Panc1 (cell line): ENCODE data around the gene IRF2. TPM values are rescaled to one million over a fixed set of nuclear protein-coding genes. Genes with fewer than 3 reads are reported as not detected.

Source experiments
- ATAC-seq: fragments of 200-7000 bp; cut with Tn5 transposase; 2 replicates; pipeline ENCODE4 v1.9.1; 2020; ENCODE audit warnings: mild to moderate bottlenecking, moderate library complexity
- BruUV-seq: library from RNA; stranded (reverse); fragments of 400-500 nt; replicated peaks from 2 replicates; lab custom pipeline; 2021; lab: Mats Ljungman, UMichigan
- CTCF ChIA-PET: fragments of 300-600 bp; sonication (Branson Sonifier 250); formaldehyde crosslinking; loops from one replicate; lab custom pipeline; 2022; ENCODE audit warnings: antibody characterized with exemption; lab: Charles Lee
- POLR2A ChIA-PET: fragments of 300-600 bp; sonication (Branson Sonifier 250); formaldehyde crosslinking; loops from one replicate; lab custom pipeline; 2022; ENCODE audit warnings: antibody characterized with exemption; lab: Charles Lee
- DNase-seq: peaks from one replicate; pipeline ENCODE4 v3.0.0-alpha.2; 2010; ENCODE audit warnings: low read depth, low spot score
- H3K27ac ChIP-seq: 2 replicates; pipeline ENCODE4 v1.5.1; 2011; ENCODE audit warnings: mild to moderate bottlenecking, low read length, inconsistent platforms
- H3K27me3 ChIP-seq: fragments of 200-500 bp; sonication (Bioruptor generic); 2 replicates; pipeline ENCODE4 v1.6.0; 2014; ENCODE audit warnings: low read length, inconsistent platforms; ENCODE audit not compliant: control insufficient read depth, insufficient read depth
- H3K36me3 ChIP-seq: fragments of 200-500 bp; sonication (Bioruptor generic); 2 replicates; pipeline ENCODE4 v1.5.1; 2014; ENCODE audit warnings: inconsistent platforms, mild to moderate bottlenecking, low read length, moderate library complexity; ENCODE audit not compliant: control insufficient read depth, insufficient read depth
- H3K4me1 ChIP-seq: 2 replicates; pipeline ENCODE4 v1.5.1; 2011; ENCODE audit warnings: inconsistent platforms, mild to moderate bottlenecking, low read length, moderate library complexity; ENCODE audit not compliant: control insufficient read depth, insufficient read depth
- H3K4me3 ChIP-seq, 2 experiments: 2 replicates each; pipeline ENCODE4 v1.5.1; 2011 to 2012; ENCODE audit warnings: low read depth in 2 of 2, low read length in 2 of 2, mild to moderate bottlenecking in 2 of 2, inconsistent platforms in 1 of 2, moderate library complexity in 1 of 2
- H3K9me3 ChIP-seq: fragments of 200-500 bp; sonication (Bioruptor generic); 2 replicates; pipeline ENCODE4 v1.5.1; 2014; ENCODE audit warnings: low read depth, mild to moderate bottlenecking, inconsistent platforms, low read length, moderate library complexity; ENCODE audit not compliant: control insufficient read depth, insufficient read depth
- CTCF ChIP-seq: fragments of 450-650 bp; IDR thresholded peaks from 2 replicates; pipeline ENCODE4 v1.5.1; 2017; ENCODE audit warnings: mild to moderate bottlenecking
- POLR2AphosphoS5 ChIP-seq: IDR thresholded peaks from 2 replicates; pipeline ENCODE4 v1.6.1; 2012; ENCODE audit warnings: mild to moderate bottlenecking, low read depth, low read length, moderate library complexity
- REST ChIP-seq, 2 experiments: IDR thresholded peaks; 2 replicates each; pipeline ENCODE4 v1.6.1; 2011 to 2012; ENCODE audit warnings: low read depth in 2 of 2, control low read depth in 1 of 2, low read length in 1 of 2, mild to moderate bottlenecking in 1 of 2, moderate library complexity in 1 of 2; ENCODE audit not compliant: insufficient read depth in 1 of 2
- SIN3A ChIP-seq: IDR thresholded peaks from 2 replicates; pipeline ENCODE4 v1.6.1; 2012; ENCODE audit warnings: low read depth, mild to moderate bottlenecking, low read length, moderate library complexity, borderline replicate concordance; ENCODE audit not compliant: insufficient read depth
- TCF7L2 ChIP-seq: IDR thresholded peaks from 2 replicates; pipeline ENCODE4 v1.6.1; 2011; ENCODE audit warnings: mild to moderate bottlenecking, low read depth, low read length, inconsistent platforms
- in situ Hi-C: cut with HindIII; loops from 2 replicates; pipeline ENCODE4 v1.10.0; 2016; ENCODE audit warnings: low sequenced_read_pairs, low pct_unique_long_range_greater_than_20kb
- intact Hi-C: fragments of 100-400 bp; cut with micrococcal nuclease; formaldehyde crosslinking; loops from one replicate; pipeline ENCODE4 v1.10.0; 2022; ENCODE audit not compliant: unreplicated experiment
- total RNA-seq: library from RNA; stranded (reverse); gene quantifications from one replicate; pipeline ENCODE4 v1.2.1, GENCODE V29; 2021; ENCODE audit not compliant: unreplicated experiment

Gene IRF2
- total RNA-seq, 1 experiment from 2014 or later: 16.2 TPM

GRCh38 chr4:184506527-184507121 is 32.3 kb upstream of the IRF2 start:
- POLR2A ChIA-PET: interaction anchor here (0.7 kb wide), 1 partner anchor 14 kb away, joined by 3 read pairs; no protein-coding TSS in a partner anchor
- DNase-seq: no peak
- H3K27ac ChIP-seq: no peak overlapping the region

GRCh38 chr4:184504385-184504784 is 30.0 kb upstream of the IRF2 start:
- ATAC-seq: no peak
- Histone ChIP-seq H3K27me3 (no peaks in the 10 kb centered on the region), H3K4me3 (no peak overlapping the region), H3K27ac (no peak overlapping the region), H3K4me1 (no peaks in the 10 kb centered on the region), H3K36me3 (no peaks in the 10 kb centered on the region), H3K9me3 (no peaks in the 10 kb centered on the region)
- in situ Hi-C loops (no loop called here), intact Hi-C loops (no loop called here)
- no TSS peak for BruUV-seq
- no peak for DNase-seq
- TF ChIP-seq REST (IDR thresholded peaks at IDR 0.05; ENCODE audit: insufficient read depth in 1 of 2, low read depth in 2 of 2, low read length in 1 of 2) (no peak), TCF7L2 (no peak)
- POLR2A ChIA-PET: no interaction called here
- CTCF ChIA-PET: no interaction called here

More at GRCh38 chr4:184506527-184507121, 32.3 kb upstream of the IRF2 start:
- H3K9me3 ChIP-seq: no peaks in the 10 kb centered on the region
- H3K4me3 ChIP-seq: no peak overlapping the region
- no peaks in the 10 kb centered on the region for H3K4me1 ChIP-seq
- H3K27me3 ChIP-seq: no peaks in the 10 kb centered on the region
- CTCF ChIA-PET: interaction anchor here (0.6 kb wide), 2 partner anchors 242 to 1020 kb away, joined by 3 to 5 read pairs; no protein-coding TSS in a partner anchor
- ATAC-seq: peak; percentile 88
- TF ChIP-seq SIN3A (no peak), REST (IDR thresholded peaks at IDR 0.05; ENCODE audit: insufficient read depth in 1 of 2, low read depth in 2 of 2, low read length in 1 of 2) (no peak), CTCF (0 out of 2 replicates have a peak, but pooled peaks have one; percentile 11), TCF7L2 (no peak), POLR2AphosphoS5 (no peak)
- no TSS peak for BruUV-seq
- in situ Hi-C loops: no loop called here
- no peaks in the 10 kb centered on the region for H3K36me3 ChIP-seq
- intact Hi-C loops: no loop called here
